Kidney epithelial cell (primary cell): Measurements from ENCODE around the gene TES. TPM values are rescaled to one million over a fixed set of nuclear protein-coding genes. Genes with fewer than 3 reads are reported as not detected.

ENCODE experiments used
- DNase-seq: peaks from one replicate; pipeline ENCODE4 v3.0.0-alpha.2; 2010; ENCODE audit warnings: low read depth
- H3K27me3 ChIP-seq: 2 replicates; pipeline ENCODE4 v1.6.0; 2011; ENCODE audit warnings: low read length; ENCODE audit not compliant: control insufficient read depth, insufficient read depth
- H3K36me3 ChIP-seq: 2 replicates; pipeline ENCODE4 v1.5.1; 2011; ENCODE audit warnings: low read length; ENCODE audit not compliant: control insufficient read depth, insufficient read depth
- H3K4me3 ChIP-seq: 2 replicates; pipeline ENCODE4 v1.5.1; 2011; ENCODE audit warnings: low read depth, mild to moderate bottlenecking, control low read depth, low read length
- total RNA-seq: library from RNA; depleted of rRNA; stranded (reverse); fragments of >200 nt; gene quantifications from 2 replicates; pipeline ENCODE4 v1.2.3, GENCODE V29; 2015
- TF ChIP-seq, protein P1 (sequence below): IDR thresholded peaks from 2 replicates; pipeline ENCODE4 v1.5.1; 2011; ENCODE audit warnings: mild to moderate bottlenecking, moderate library complexity, low read length, control low read depth, inconsistent platforms; ENCODE audit not compliant: insufficient read depth, poor library complexity, severe bottlenecking

Gene TES
- total RNA-seq, 1 donor from 2014 or later = 282 TPM

DNA sequence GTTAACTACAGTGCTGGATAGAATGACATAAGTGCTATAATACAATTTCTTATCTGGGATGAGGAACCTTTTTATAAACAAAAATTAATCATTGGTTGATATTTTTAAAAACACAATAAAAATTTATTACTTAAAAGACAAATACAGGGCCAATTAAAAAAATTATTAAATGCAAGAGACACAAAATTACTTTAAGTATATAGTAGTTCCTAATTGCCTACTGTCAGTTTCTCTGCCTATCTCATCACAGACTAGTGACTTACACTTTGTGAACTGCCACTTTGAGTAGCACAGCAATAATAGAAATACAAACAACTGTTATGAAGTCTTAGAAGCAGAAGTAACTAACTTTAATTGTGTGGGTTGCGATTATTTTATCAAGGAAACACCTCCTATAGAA is 8.4 kb downstream of the TES start:
- Histone ChIP-seq H3K27me3 (no peaks in the 10 kb centered on the region), H3K4me3 (no peak overlapping the region), H3K36me3 (no peaks in the 10 kb centered on the region)
- no peak for DNase-seq
- TF ChIP-seq, protein P1, sequence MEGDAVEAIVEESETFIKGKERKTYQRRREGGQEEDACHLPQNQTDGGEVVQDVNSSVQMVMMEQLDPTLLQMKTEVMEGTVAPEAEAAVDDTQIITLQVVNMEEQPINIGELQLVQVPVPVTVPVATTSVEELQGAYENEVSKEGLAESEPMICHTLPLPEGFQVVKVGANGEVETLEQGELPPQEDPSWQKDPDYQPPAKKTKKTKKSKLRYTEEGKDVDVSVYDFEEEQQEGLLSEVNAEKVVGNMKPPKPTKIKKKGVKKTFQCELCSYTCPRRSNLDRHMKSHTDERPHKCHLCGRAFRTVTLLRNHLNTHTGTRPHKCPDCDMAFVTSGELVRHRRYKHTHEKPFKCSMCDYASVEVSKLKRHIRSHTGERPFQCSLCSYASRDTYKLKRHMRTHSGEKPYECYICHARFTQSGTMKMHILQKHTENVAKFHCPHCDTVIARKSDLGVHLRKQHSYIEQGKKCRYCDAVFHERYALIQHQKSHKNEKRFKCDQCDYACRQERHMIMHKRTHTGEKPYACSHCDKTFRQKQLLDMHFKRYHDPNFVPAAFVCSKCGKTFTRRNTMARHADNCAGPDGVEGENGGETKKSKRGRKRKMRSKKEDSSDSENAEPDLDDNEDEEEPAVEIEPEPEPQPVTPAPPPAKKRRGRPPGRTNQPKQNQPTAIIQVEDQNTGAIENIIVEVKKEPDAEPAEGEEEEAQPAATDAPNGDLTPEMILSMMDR = no peak

DNA sequence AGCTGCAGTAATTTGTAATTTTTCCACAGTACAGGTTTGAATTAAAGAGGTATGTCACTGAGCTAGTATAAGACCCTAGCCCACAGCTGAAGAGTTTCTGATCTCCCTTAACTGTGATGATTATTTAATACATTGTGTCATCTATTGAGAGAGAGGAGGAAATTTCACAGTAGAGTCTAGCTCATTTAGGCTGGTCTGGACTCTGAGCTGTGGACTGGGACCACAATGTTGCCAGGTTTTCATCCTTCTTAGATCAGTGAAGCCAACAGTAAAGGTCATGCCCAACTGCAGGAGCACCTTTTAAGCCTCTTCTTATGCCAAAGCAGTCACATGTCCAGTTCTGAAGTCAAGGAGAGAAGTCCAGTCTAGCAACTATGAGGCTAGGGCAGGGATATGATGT is 8.9 kb downstream of the TES start:
- Histone ChIP-seq H3K27me3 (no peaks in the 10 kb centered on the region), H3K36me3 (no peaks in the 10 kb centered on the region), H3K4me3 (no peak overlapping the region)
- no peak for DNase-seq
- TF ChIP-seq, protein P1 = no peak

DNA sequence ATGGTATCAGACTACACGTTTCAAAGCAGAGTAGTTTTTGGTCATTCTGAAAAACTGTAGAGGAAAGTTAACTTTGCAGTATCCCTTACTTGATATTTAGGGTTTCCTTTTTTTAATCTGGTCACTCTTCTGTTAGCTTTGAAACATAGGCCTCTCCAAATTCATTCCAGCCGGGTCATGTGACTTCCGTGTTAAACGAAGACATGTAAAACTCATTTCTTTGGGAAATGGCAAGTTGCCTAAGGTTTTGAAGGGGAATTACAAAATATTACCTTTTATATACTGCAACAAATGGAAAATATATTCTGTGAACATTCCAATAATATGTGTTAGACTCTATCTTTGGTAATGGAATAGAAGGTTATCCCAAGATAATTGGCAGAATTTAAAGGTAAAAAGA is 9.5 kb downstream of the TES start:
- Histone ChIP-seq H3K4me3 (no peak overlapping the region), H3K27me3 (no peaks in the 10 kb centered on the region), H3K36me3 (no peaks in the 10 kb centered on the region)
- DNase-seq = no peak
- TF ChIP-seq, protein P1 = no peak

DNA sequence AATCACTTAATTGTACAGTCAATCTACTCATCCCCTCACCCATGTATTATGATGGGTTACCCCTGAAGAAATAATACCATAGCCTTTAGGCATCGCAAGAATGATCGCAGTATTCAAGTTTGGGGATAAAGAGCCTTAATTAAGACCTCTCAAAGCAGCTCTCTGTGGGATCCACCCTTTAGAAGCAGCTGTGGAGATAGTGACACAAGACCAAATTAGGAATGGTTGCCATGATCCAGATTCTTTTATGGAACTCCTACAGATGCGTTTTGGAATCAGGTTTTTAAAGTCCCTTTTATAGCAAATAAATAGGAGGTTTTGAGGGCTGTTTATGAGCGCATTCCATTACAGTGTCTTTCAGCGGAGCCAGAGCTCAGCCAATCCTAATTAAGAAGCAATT is 12.2 kb downstream of the TES start:
- Histone ChIP-seq H3K36me3 (no peaks in the 10 kb centered on the region), H3K4me3 (no peak overlapping the region)
- DNase-seq = no peak

DNA sequence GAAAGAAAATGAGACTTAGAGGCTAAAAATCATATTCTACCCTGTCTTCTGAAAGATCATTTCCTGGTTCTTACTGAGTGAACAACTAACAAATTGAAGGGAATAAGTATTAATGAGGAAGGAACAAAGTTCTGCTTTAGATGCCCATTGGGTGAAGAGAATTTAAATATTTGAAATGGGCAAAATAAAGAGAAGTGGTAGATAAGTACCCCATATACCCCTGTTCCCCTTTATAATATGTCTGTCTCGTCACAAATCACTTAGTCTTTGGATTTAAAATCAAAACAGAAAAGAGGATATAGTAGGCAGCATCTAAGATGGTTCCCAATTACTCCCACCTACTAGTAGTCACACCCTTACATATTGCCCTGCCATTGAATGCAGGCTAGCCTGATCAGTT is 13.2 kb downstream of the TES start:
- no peak for DNase-seq
- no peaks in the 10 kb centered on the region for H3K27me3 ChIP-seq
- no peak overlapping the region for H3K4me3 ChIP-seq
- H3K36me3 ChIP-seq = no peaks in the 10 kb centered on the region
- TF ChIP-seq, protein P1 = no peak

More for the DNA sequence above, 12.2 kb downstream of the TES start:
- no peaks in the 10 kb centered on the region for H3K27me3 ChIP-seq
- TF ChIP-seq, protein P1 = no peak

DNA sequence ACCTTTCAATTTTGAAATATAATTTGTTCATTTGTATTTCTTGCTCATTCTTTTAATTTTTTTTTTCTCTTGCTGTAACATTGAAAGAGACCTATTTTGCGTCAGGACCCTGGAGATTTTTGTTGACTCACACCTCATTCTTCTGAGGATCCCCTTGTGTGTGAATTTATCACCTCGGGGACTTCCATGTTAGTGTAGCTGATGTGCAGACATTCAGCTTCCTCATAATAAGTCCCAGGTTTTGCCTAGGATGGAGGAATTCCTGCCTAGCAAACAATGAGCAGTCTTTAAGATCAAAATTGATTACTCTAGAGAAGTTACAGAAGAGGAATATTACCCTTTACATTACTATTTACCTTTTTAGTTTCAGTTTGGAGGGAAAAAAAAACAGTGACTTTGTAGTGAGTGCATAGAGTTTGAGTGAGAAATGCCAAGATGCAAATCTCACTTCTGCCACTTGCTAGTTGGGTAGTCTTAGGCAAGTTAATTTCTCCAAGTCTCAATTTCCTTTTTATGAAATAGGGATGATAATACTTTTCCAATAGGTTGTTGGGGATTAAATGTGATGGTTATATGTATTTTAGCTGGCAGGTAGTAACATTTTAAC is 14.3 kb downstream of the TES start:
- no peaks in the 10 kb centered on the region for H3K27me3 ChIP-seq
- no peaks in the 10 kb centered on the region for H3K36me3 ChIP-seq
- TF ChIP-seq, protein P1 = no peak
- DNase-seq = no peak
- H3K4me3 ChIP-seq = no peak overlapping the region
